ENCODE data around the gene CR1.
"Not testable (repeated sequence)": the region's sequence is repeated elsewhere in the genome, so short reads cannot be mapped to it uniquely, and the experiment has no call there.

The CR1 gene

GRCh38 chr1:207645635-207646081 lies 149.7 kb downstream of the CR1 start:
- no peak for DNase-seq

DNA sequence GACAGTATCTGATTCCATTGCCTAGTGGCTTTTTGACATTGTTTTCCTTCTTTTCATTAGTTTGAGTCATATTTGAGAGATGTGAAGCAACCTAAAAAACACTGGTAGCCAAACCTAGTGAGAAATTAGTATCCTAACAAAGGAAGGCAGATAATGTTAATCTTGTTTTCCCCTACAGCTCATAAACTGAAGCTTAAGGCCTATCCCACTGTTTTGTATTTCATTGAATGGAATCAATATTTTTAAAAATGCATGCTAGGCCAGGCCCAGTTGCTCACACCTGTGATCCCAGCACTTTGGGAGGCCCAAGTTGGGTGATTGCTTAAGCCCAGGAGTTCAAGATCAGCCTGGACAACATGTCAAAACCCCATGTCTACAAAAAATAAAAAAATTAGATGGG lies 150.2 kb downstream of the CR1 start:
- DNase-seq, result no peak

GRCh38 chr1:207646944-207647579 lies 151.1 kb downstream of the CR1 start:
- DNase-seq, result no peak

DNA sequence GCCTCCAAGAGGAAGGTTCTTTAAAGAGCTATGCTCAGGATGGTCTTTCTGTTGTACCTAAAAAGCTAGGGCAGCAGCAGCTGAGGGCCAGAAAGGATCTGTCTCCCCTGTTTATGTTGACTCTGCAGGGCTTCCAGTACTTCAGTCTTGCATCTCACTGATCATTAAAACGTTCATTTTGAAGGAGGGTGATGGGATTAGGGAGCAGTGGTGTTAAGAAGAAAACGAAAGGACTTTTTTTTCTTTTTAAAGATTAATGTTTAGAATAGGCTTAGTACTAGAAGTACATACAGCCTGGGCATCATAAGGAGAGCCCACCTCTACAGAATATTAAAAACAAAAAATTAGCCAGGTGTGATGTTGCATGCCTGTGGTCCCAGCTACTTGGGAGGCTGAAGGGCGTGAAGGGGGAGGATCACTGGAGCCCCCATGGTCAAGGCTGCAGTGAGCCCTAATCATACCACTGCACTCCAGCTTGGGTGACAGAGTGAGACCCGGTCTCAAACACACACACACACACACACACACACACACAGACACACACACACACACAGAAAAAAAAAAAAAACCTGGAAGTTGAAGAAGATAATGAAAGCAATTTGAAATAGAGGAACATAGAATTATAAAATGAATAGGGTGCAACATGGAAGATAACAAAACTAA lies 151.8 kb downstream of the CR1 start:
- DNase-seq, result no peak

- DNase-seq, result no peak
Measured at GRCh38 chr1:207648334-207649209, 152.6 kb downstream of the CR1 start.

GRCh38 chr1:207649210-207649753 lies 153.3 kb downstream of the CR1 start:
- no peak for DNase-seq

DNA sequence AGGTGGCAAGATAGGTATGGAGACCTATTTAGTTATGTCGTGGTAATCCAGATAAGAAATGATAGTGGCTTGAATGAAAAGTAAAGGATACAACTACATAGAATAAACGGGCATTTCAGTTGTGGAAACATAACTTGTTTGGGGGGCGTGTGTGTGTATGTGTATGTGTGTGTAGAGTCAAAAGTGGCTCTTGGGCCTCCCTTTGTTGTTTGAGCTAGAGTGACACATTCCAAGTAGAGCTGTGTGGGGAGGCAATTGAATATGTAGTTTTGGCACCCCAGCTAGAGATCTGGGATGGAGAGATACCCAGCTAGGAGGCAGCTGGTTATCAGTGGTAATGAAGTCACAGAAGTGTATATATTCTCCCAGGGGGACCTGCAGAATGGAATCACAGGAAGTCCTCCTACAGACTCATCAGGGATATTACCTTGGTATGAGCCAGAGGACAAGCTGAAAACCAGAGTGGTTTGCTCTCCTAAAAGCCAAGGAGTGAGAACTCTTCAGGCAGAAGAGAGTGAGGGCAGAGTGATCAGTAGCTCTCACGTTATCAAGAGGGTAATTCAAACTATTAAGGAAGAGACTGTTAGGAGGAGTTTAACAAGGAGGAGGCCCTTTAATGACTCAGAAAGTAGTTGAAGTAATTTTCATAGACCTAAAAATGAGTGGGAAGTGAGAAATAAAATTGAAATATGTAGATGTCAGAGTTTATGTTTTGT lies 154.1 kb downstream of the CR1 start:
- DNase-seq, result no peak

DNA sequence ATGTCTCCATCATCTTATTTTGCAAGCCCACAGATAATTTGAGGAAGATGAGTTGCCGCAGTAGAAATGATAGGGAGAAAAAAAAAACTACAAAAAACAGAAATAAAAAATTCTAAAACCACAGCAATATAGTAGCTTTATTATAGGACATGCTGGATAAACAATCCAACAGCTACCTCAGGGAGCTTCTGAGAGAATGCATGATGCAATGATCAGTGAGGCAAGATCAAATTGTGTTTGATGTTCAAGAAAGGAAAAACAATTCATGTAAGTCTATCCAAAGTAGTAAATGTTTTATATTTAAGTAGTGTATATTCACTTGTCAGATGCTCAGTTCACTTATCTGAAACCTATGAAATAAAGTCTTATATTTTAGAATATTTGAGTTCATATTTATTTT lies 155.6 kb downstream of the CR1 start:
- DNase-seq, result no peak

DNA sequence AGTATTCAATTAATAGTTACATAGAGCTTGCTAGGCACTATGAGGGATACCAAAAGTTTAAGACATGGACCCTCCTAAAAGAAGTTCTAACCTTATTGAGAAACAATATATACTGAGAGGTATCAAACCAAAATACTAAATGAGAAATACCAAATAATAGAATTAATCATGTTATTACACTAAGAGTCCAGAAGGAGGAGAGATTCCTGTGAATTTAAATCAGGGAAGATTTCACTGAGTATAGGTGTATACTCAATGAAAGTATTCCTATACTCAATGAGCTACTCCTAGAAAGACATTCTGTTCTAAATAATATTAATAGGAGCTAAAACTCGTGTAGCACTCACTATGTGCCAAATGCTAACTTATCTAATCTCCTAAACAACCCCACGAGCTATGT lies 158.4 kb downstream of the CR1 start:
- DNase-seq, result no peak

DNA sequence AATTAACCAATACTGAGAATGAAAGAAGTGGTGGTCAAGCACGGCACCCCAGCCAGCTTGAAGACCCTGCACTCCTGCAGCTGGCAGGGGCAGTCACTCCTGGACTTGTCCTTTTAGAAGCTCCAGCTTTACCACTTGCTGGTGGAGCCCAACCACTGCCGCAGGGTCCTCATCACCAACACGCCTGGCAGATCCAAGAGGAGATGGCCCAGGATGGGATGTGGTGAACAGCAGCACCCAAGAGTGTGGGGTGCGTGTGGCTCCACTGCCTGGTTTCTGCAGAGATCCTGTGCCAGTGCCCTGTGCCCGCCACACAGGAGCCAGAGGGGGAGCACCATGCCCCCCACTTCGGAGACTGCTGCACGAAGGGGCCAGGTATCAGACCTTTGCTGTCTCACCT lies 162.5 kb downstream of the CR1 start:
- no peak for DNase-seq

DNA sequence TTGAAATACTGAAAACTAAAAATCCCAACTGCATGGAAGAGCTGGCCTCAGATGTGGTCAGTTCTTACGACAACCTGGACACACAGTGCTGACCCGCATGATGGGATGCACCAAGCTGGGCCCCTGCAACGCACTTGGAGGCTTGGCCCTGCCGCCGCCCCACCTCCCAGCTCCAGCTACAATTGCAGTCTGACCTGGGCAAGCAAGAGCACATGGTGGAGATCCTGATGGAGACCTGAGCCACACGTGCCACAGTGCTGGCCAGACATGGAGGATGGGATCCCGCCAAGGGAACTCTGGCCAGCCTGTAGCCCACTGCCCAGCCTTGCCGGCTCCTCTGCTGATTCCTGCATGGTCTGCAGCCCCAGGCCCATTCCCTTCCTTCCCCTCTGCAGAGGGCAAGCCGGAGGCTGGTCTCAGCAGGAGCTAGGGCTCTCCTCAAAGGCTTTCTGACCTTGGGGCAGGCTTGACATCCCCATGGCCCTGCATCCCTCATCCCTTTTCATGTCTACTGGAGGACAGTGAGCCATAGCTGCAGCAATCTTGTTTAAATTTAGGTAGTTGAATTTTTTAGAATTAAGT lies 163.0 kb downstream of the CR1 start:
- DNase-seq, result no peak

- no peak for DNase-seq
Measured at GRCh38 chr1:207659545-207660153, 163.7 kb downstream of the CR1 start.

- not testable (repeated sequence) for DNase-seq
Measured at GRCh38 chr1:207661420-207661819, 165.5 kb downstream of the CR1 start.

DNA sequence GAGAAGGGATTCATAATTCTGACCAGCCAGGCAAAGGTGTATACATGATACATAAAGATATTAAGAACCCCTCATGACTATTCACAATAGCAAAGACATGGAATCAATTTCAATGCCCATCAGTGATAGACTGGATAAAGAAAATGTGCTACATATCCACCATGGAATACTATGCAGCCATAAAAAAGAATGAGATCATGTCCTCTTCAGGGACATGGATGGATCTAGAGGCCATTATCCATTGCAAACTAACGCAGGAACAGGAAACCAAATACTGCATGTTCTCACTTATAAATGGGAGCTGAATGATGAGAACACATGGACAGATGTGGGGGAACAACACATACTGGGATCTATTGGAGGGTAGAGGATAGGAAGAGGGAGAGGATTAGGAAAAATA lies 170.4 kb downstream of the CR1 start:
- no peak for DNase-seq

GRCh38 chr1:207669528-207670009 lies 173.6 kb downstream of the CR1 start:
- no peak for DNase-seq

GRCh38 chr1:207670192-207670591 lies 174.2 kb downstream of the CR1 start:
- no peak for DNase-seq

- DNase-seq, result no peak
Measured at GRCh38 chr1:207670997-207671396, 175.0 kb downstream of the CR1 start.

GRCh38 chr1:207672522-207673130 lies 176.7 kb downstream of the CR1 start:
- DNase-seq, result no peak

GRCh38 chr1:207673399-207673798 lies 177.4 kb downstream of the CR1 start:
- DNase-seq, result no peak

- no peak for DNase-seq
Measured at GRCh38 chr1:207676153-207676552, 180.2 kb downstream of the CR1 start.

Measured in CD4-positive, alpha-beta T cell treated with Interleukin-4 for 4 hours (primary cell).